ENCODE data around the gene MYH7B. TPM values are rescaled to one million over a fixed set of nuclear protein-coding genes. Genes with fewer than 3 reads are reported as not detected.

Gene MYH7B
- total and polyA plus RNA-seq, 2 donors (not counting 3 experiments of a cell fraction or from before 2014, with no cell fraction given) = 0.03 TPM; not detected in 1

DNA sequence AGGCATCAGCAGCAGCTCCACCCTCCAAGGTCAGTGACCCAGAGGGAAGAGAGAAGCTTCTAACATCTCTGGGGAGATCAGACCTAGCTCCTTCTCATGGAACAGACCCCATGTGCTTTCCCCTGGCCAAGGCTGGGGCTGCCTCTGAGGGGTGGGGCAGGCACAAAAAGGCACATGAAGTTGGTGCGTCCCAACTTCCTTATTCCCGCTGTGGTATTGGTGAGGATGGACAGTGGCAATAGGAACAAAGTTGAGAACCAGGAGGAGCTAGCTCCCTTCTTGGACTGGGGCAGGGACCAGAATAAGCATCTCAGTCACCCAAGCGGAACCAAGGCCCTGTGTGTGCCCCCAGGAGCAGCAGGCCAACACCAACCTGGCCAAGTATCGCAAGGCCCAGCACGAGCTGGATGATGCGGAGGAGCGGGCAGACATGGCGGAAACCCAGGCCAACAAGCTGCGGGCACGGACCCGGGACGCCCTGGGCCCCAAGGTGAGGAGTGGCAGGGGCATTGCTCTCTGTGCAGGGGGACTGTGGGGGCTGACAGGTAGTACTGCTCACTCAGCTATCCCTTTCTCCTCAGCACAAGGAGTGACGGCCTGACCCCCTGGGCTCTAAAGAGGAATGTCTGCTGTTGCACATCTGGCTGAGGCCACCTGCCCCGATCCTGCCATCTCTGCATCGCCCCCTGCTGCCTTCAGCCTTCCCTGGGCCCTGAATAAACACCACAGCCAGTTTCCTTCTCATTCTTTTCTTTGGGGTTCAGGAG is 46.1 kb downstream of the MYH7B start:
- DNase-seq (ENCODE audit: low read depth, low spot score) (no peak), FAIRE-seq (no peak)
- no peaks in the 10 kb centered on the region for H3K4me1 ChIP-seq (ENCODE audit: control insufficient read depth, extremely low read depth, insufficient read depth, low read length)
- intact Hi-C loops (cut with micrococcal nuclease) = loop anchor here (1.0 kb wide), 1 partner anchor 127 kb away; no protein-coding TSS in a partner anchor
- dilution Hi-C loops (cut with MboI; ENCODE audit: extremely low pct_ligation_motif_present, low sequenced_read_pairs) = no loop called here
- no peaks in the 10 kb centered on the region for H3K9me1 ChIP-seq (replicated peaks; ENCODE audit: control insufficient read depth, extremely low read depth, insufficient read depth, low read length)
- peaks cover 9 to 88% of the 10 kb centered on the region in 2 experiments for H3K36me3 ChIP-seq (ENCODE audit: control insufficient read depth in 2 of 2, extremely low read depth in 1 of 2, insufficient read depth in 2 of 2, low read length in 2 of 2)
- BruUV-seq (replicated peaks) = no TSS peak
- no peak overlapping the region for H3K4me2 ChIP-seq (ENCODE audit: insufficient read depth, low read length)
- POLR2A ChIA-PET = interaction anchor here (1.1 kb wide), 1 partner anchor 15 kb away, joined by 3 read pairs; no protein-coding TSS in a partner anchor
- TF ChIP-seq GATA2 (IDR thresholded peaks at IDR 0.05; ENCODE audit: insufficient read depth, insufficient read length, low read depth, low read length) = no peak
- TF ChIP-seq, protein P1, sequence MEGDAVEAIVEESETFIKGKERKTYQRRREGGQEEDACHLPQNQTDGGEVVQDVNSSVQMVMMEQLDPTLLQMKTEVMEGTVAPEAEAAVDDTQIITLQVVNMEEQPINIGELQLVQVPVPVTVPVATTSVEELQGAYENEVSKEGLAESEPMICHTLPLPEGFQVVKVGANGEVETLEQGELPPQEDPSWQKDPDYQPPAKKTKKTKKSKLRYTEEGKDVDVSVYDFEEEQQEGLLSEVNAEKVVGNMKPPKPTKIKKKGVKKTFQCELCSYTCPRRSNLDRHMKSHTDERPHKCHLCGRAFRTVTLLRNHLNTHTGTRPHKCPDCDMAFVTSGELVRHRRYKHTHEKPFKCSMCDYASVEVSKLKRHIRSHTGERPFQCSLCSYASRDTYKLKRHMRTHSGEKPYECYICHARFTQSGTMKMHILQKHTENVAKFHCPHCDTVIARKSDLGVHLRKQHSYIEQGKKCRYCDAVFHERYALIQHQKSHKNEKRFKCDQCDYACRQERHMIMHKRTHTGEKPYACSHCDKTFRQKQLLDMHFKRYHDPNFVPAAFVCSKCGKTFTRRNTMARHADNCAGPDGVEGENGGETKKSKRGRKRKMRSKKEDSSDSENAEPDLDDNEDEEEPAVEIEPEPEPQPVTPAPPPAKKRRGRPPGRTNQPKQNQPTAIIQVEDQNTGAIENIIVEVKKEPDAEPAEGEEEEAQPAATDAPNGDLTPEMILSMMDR (IDR thresholded peaks at IDR 0.05; ENCODE audit: extremely low read depth in 1 of 2, insufficient read depth in 1 of 2, low read depth in 1 of 2, low read length in 2 of 2) = peak; percentile 18 to 30
- no peaks in the 10 kb centered on the region for H3K27me3 ChIP-seq (ENCODE audit: control insufficient read depth in 2 of 2, insufficient read depth in 2 of 2, low read length in 2 of 2)
- H4K20me1 ChIP-seq (replicated peaks; ENCODE audit: control insufficient read depth, extremely low read depth, insufficient read depth, low read length) = no peaks in the 10 kb centered on the region
- CTCF ChIA-PET = interaction anchor here (1.0 to 3.8 kb wide), 4 partner anchors 126 to 166 kb away, joined by 3 to 31 read pairs (median 4); no protein-coding TSS in a partner anchor
- no peak overlapping the region for H3K9ac ChIP-seq (replicated peaks; ENCODE audit: extremely low read depth, insufficient read depth, low read length)
- H3K9me3 ChIP-seq (replicated peaks; ENCODE audit: control insufficient read depth, insufficient read depth, low read length) = no peaks in the 10 kb centered on the region
- H2AFZ ChIP-seq (ENCODE audit: low read depth, low read length) = no peak overlapping the region
- H3K79me2 ChIP-seq (ENCODE audit: control insufficient read depth, insufficient read depth, low read length) = no peaks in the 10 kb centered on the region
- no peak overlapping the region for H3K4me3 ChIP-seq (replicated peaks in 1 of 3; ENCODE audit: insufficient read depth in 1 of 3, low read depth in 1 of 3, low read length in 3 of 3)
- H3K27ac ChIP-seq (ENCODE audit: insufficient read depth, low read depth, low read length) = no peak overlapping the region
